ENCODE measurements around the gene ATP2A2.

DNA sequence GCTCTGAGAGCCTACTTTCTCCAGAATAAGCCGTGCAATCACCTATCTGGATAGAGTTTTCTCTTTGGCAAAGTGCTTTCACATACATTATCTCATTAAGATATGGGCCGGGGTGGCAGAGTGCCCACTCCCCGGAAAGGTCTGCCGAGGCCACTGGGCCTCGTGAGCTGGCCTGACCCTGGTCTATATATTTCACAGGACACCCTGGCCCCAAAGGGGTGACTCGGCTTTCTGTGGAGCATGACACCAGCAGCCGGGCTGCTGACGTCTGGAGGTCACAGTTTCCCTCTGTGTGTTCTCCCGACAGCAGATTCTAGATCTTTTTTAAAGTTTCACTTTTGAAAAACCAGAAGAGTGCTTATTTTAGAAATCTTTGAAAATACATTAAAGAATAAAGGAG lies 27.9 kb upstream of the ATP2A2 start:
- TF ChIP-seq, protein P1, sequence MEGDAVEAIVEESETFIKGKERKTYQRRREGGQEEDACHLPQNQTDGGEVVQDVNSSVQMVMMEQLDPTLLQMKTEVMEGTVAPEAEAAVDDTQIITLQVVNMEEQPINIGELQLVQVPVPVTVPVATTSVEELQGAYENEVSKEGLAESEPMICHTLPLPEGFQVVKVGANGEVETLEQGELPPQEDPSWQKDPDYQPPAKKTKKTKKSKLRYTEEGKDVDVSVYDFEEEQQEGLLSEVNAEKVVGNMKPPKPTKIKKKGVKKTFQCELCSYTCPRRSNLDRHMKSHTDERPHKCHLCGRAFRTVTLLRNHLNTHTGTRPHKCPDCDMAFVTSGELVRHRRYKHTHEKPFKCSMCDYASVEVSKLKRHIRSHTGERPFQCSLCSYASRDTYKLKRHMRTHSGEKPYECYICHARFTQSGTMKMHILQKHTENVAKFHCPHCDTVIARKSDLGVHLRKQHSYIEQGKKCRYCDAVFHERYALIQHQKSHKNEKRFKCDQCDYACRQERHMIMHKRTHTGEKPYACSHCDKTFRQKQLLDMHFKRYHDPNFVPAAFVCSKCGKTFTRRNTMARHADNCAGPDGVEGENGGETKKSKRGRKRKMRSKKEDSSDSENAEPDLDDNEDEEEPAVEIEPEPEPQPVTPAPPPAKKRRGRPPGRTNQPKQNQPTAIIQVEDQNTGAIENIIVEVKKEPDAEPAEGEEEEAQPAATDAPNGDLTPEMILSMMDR (IDR thresholded peaks at IDR 0.05) = no peak
- TF ChIP-seq POLR2A (IDR thresholded peaks at IDR 0.05; ENCODE audit: low read depth) = no peak
